Inflammatory macrophage treated with lipopolysaccharide for 4 hours (primary cell): ENCODE results near the gene PRRT1B.

Experiments
- DNase-seq: peaks from one replicate; pipeline ENCODE4 v3.0.0-alpha.2; 2020

Gene PRRT1B

DNA sequence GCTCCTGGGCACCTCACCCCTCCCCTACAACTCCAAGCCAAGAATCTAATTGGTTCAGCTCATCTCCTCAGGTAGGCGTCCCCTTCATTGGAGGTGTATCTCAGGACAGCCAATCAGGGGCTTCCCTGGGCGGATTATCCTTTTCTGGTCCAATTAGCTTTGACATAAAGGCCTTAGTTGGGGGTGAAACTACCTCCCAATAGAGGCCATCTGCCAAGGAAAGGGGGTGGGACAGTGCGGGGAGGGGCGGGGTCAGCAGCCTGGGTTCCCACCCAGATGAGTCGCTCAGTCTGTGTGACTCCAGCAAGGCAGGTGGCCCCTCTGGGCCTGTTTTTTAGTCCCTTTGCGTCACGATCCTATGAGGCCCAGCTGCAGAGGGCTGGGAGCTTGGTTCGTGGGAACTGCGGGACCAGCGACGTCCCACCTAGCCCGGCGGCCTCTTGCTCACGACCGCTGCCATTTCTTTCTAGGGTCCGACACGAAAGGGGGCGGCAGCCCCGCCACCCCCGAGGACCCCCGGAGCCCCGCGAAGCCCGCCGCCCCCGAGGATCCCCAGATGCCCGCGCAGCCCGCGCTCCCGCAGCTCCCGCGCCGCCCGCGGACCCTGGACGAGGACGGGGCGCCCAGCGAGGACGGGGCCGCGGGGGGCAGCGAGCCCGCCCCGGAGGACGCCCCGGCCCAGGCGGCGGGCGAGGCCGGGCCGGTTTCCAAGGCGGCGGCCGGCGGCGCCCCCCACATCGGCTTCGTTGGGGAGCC is 8.9 kb downstream of the PRRT1B start:
- DNase-seq: peak; percentile 30

DNA sequence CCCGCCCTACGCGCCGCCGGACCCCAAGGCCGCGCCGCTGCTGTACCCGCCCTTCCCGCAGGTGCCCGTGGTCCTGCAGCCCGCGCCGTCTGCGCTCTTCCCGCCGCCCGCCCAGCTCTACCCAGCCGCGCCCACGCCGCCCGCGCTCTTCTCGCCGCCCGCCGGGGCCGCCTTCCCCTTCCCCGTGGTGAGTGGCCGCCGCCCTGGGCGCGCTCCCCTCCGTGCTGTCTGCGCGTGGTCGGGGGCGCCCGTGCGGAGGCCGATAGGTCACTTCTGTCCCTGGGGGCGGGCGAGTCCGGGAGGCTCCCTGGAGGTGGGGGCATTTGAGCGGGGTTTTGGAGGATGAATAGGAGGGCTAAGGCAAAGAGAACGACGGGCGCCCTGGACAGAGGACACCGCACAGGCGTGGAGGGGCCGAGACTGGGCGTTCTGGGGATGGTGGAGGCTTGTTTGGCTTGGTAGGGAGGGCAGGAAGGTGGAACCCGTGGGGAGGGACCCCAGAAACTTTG is 9.6 kb downstream of the PRRT1B start:
- no peak for DNase-seq

DNA sequence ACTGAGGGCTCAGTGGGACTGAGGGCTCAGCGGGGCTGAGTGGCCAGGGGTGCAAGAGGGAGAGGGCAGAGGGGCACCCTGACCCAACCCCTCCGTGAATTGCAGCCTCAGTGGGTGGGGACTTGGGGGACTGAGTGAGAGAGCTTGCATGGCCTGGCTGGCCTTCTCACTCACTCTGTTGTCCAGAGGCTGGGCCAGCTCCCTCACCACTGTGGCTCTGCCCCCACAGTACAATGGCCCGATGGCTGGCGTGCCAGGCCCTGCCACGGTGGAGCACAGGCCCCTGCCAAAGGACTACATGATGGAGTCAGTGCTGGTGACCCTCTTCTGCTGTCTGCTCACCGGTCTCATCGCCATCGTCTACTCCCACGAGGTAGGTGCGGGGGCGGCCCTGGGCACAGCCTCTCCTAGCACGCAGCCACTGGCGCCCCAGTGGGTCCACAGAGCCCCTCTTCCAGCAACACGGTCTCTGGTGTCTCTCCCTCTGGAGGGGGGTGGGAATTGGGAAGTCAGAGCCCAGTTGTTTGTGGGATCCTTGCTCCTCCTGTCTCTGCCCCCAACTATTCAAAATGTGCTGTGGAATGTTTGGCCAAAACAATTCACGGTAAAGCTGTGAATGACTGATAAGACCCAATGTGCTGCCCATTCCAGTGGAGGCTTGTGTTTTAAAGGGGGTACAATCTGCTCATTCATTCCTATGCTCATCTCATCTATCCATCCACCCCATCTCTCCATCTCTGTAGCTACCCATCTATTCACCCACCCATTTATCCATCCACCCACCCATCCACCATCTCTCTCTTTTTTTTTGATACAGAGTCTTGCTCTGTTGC is 10.7 kb downstream of the PRRT1B start:
- no peak for DNase-seq

DNA sequence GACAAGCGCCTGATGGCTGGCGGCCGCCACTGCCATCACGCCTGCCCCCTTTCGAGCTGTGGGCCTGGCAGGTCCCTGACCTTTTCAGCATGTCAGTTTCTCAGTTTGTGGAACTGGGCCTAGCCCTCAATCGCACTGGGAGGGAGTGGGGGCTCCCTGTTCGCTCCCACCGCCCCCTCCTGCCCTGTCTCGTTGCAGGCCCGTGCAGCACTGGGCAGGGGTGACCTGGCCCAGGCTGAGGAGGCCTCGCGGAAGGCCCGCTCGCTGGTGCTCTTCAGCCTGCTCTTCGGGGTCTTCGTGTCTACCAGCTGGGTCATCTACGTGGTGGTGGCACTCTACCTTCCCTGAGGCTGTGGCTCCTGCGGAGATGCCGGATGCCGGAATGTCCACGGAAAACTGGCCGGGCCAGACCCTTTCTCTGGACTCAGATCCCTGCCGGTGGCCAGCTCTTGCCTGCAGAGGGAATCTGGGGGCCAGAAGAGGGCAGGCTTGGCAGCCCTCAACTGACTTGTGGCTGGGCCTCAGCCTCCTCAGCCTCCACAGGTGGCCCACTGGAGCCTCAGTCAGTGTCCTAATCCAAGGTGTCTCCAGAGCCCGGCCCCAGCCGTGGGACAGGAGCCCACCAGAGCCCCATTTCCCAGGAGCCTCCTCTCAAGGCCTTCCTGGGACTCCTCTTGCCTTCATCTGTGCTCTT is 12.7 kb downstream of the PRRT1B start:
- DNase-seq: no peak

DNA sequence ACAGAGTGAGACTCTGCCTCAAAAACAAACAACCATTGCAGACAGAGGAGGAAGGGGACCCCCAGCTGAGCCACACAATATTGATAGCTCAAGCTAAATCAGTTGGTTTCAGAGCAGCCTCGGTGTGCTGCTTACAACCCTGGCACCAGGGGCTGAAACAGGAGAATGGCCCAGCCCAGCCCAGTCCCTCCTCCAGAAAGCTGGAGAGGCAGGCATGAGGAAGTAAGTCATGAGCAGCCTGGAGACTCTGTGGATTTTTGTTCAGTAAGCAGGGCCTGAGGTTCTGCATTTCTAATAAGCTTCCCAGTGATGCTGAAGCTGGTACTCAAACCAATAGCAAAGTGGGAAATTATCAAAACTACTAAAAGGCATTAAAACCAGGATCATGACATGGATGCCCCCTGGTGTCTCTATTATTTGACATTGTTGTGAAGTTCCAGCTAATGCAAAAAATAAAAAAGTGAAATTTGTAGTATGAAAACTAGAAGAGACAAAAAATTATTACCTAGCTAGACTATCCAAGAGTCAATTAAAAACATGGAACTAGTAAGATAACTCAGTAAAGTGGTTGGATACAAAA is 14.2 kb downstream of the PRRT1B start:
- peak; percentile 19 for DNase-seq

DNA sequence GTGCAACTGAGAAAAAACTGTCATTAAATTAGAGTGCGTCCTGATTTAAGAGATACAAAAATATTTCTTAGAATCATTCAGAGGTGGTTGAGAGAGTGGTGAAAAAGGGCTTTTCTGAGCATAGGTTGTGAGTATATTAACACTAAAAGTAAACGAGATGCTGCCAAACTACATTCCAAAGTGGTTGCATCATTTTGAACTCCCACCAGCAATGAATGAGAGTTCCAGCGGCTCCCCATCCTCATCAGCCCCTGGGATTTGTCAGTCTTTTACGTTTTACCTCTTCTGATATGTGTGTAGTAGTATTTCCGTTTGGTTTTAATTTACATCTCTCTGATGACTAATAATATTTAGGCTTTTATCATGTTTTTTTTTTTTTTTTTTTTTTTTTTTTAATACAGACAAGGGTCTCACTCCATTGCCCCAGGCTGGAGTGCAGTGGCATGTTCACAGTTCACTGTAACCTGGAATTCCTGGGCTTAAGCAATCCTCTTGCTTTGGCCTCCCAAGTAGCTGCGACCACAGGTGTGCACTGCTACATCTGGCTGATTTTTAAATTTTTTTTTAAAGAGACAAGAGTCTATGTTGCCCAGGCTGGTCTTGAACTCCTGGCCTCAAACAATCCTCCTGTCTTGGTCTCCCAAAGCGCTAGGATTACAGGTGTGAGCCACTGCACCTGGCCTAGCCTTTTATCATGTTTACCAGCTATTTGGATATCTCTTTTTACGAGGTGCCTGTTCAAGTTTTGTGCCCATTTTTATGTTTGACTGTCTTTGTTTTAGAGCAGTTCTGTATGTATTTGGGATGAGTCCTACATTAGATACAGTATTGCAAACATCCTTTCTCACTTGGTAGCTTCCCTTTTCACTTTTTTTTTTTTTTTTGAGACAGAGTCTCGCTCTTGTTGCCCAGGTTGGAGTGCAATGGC is 17.0 kb downstream of the PRRT1B start:
- DNase-seq: no peak

DNA sequence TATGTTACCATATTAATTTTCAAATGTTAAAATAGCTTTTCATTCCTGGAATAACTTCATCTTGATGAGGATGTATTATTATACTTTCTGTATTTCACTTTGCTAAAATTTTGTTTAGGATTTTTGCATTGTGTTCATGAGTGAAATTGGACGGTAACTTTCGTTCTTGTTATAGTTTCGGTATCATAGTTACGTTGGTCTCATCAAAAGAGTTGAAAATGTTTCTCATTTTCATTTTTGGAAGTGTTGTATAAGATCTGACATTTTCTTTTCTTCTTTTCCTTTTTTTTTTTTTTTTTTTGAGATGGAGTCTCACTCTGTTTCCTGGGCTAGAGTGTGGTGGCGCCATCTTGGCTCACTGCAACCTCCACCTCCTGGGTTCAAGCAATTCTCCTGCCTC is 20.0 kb downstream of the PRRT1B start:
- no peak for DNase-seq

DNA sequence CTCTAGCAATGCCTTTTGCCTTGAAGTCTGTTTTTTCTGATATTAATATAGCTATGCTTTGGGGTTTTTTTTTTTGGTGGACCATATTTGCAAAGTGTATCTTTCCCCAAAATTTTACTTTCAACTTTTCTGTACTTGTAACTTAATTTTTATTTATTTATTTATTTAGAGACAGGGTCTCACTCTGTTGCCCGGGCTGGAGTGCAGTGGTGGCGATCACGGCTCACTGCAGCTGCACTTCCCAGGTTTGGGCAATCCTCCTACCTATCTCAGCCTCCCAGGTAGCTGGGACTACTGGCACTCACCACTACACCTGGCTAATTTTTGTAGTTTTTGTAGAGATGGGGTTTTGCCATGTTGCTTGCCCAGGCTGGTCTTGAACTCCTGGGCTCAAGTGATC is 20.8 kb downstream of the PRRT1B start:
- DNase-seq: no peak

DNA sequence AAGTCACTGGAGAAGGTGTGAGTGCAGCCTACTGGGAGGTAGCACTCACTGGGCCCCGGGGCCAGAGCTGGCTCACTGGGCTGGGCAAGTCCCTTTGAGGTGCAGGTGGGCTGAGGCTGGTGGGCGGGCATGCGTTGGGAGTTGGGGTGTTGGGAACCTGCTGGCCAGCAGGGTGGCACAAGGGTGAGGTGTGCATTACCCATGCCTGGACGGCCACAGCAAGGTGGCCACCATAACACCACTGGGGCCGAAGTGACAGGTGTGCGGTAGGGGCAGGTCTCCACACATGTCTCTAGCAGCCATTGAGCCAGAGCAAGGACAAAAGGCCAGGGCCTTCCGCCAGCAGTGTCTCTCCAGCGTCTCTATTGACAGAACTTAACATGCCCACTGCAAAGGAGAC is 22.6 kb downstream of the PRRT1B start:
- no peak for DNase-seq

DNA sequence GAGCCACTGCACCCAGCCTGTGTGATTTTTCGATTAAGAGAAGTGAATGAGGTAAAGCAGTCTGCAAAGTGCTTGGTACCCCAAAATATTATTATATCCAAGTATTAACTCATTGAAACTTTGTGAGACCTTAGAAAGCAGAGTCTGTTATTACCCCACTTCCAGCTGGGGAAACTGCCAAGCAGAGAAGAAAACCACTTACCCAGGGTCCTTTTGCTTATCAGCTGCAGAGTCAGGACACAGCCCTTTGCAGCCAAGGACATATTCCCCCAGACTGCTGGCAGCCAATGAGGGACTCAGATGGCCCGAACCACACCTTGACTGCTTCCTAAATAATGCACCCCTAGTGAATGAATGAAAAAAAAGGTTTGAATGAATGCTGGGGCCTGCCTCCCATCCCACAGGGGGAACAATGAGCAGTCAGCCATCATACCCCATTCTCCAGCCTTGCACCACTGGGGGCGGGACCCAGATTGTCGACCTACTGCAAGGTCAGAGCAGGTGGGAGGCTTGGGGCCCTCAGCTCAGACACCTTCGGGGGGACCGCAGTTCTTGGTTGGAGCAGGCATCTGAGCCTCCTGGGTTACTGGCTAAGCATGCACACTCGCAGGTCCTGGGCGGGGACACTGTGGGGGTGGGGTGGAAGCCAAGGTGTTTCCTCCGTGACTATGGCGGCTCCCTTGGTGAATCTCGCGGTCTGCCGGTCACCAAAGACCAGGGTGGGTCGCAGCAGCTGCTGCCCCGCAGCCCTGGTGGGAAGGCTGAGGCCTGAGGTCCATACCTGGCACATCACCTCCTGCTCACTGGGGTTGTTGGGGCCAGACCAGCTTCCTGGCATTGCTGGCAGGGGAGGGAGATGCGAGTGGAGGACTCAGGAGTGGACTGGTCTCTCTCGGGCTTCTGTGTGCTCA is 29.7 kb downstream of the PRRT1B start:
- DNase-seq: no peak

DNA sequence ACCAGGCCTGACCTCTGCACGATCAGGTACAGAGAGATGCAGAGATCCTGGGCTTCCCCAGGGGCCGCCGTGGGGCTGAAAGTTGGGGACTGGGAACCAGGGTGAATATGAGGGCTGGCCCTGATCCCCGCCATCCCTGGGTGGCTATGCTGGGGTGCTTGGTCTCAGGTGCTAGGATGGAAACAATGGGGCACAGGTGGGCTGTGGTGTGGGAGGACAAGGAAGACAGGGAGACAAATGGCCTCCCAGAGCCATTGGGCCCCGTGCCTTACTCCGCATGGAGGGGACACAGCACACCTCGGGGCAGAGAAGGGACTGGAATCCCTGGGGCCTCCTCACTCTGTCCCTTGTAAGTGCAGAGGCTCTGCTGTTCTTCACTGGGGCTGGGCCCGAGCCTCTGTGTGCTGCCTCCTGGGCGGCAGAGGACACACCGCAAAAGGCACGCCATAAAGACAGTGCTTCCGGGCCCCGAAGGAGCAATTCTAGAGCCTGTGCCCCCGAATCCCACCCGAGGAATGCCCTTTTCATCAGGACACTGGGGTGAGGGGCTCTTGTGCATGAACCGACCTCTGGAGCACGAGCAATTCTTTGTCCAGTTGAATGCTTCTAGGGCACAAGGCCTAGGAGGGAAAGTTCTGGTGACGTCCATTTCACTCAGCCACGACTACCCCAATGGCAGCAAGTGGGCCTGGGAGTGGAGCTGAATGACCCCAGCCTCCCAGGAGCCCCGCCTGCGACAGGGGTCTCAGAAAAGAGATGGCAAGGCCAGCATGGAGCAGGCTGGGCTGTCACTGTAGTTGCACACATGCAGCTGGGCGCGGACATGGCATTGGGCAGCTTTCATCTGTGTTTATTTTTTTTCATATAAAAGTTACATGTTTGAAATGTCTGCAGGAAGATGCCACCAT is 30.9 kb downstream of the PRRT1B start:
- no peak for DNase-seq

DNA sequence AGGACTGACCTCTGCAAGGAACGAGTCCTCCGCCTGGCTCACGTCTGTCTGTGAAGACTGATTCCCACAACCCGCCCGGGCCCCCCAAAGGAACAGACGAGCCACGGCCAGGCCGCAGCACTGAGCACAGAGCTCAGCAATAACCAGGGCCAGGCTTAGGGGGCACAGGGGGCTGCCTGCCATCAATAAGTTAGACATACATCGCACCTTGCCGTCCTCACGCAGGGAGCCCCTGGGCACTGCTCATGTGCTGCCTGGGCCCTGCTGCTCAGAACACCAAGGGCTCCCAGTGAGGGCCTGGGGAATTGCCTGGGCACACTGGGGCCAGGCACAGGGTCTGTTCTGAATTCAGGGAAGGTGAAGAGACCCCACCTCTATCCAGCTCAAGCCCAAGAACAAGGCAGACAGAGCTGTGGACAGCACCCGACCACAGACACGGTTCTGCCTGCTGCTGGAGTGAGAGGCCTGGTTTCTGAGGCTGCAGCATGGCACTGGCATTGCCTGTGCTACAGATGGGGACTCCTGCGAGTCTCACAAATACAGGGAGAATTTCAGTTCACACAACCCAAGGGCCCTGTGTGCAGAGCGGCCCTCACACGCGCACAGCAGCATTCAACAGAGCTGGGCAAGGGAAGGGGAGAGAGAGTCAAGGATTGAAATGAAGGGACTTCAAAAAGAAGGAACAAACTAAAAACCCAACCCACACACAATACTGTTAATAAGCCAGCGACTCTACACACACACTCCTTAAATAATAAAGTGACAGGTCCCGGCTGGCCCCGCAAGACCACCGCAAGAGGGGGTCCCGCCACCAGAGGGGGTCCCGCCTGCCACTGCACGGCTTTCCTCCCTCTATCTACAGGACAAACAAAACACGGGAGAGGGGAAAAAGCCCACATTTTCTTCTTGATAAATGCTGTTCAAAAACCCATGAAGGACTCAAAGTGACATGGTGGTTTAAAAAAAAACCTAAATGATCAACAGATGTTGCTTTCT is 32.0 kb downstream of the PRRT1B start:
- no peak for DNase-seq

DNA sequence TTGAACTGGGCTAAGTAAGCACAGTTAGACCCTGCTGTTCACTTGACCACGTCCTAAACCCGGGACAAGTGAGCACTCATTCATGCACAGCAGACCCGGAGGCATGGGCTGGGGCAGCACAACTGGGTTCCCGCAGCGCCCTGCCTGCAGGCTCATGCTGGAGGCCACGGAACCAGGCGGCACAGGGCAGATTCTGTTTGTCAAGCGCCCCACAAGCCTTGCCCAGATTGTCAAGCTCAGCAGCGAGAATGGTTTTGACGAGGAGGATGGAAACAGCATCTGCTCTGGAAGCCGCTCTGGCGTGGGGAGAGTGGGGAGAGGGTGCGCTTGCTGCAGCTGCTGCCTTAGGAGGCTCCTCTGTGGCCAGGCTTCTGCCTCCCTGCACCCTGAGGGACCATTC is 32.7 kb downstream of the PRRT1B start:
- no peak for DNase-seq

DNA sequence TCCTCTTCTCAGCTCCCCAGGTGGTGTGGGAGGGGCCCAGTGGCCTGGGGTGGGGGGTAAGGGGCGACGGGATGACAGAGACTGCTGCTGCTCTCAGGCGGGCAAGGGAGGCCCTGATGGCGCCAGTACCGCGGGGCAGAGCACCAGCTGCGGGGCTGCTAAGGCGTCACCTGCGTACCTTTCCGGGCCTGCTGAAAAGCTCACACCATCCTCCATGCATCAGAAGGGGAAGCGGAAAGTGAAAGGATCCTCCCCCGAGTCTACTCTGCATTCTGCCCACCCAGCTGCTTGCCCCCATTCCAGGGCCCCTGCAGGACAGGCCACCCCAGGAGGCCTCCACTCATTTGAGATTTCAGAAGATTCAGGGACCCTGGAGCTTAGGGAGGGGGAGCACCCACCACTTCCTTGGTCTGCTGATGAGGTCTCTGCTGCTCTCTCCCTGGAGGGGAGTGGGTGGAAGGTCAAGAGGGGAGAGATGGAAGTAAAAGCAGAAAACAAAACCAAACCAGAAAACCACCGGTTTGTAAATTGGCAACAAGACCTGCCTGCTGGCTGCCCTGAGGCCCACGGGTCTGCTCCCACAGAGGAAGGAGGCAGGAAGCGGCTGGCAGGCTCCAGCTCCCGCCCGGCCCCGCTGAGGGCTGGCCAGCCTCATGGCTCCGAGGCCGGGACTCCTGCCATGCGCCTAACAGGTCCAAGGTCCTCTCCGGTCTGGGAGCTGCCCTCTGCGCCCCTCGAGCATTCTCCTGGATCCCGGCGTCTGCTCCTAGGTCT is 33.6 kb downstream of the PRRT1B start:
- DNase-seq: peak; percentile 51

DNA sequence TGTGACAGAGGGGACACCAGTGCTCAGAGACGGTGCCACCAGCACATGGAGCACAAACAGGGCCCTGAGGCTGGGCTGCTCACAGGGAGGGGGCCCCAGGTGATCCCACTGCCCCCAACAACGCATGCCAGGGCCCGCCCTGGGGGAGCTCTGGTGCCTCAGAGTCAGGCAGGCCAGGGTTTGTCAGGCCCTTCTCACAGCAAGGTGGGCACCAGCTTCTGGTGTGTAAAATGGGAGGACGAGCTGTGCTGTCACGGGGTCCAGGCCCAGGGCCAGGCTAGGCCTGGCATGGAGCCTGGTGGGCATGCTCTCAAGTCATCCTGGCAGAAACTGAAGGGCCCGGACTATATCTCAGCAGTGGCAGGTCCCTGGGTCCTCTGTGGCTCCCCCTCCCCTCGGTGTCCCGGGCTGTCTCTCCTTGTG is 34.5 kb downstream of the PRRT1B start:
- DNase-seq: no peak

DNA sequence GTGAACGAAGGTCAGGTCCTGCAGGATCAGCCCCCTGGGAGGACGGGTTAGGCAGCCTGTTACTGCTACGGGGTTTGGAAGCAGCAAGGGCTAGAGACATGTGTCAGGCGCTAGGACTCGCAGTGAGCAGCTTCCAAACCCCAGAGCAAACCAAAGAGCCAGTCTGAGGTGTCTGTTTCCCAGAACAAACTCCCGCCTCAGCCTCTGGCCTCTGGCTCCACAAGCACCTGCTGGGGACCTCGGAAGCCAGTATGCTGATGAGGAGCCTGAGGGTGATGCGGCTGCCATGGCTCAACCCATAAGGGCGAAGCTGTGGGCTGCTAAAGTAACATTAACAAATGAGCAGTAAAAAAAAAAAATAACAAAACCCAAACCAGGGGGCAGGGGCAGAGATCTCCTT is 35.0 kb downstream of the PRRT1B start:
- no peak for DNase-seq

DNA sequence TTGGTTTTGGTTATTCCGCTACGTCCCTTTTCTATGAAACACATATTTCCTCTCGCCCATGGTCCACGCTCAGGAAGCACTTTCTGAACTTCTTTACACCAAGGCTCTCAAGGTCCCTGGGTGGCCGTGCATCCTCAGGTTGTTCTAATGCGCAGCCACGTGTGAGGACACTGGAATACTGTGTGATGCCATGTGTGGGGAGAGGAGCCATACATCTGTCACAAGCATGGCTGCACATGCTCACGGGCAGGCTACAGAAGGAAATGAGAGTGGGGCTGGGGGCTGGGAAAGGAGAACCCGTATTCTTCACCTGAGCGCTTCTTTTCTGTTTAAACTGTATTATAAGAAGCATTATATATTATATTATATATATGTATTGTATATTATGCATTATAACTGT is 36.7 kb downstream of the PRRT1B start:
- no peak for DNase-seq
